ENCODE measurements around the gene DAB1. TPM values are rescaled to one million over a fixed set of nuclear protein-coding genes. Genes with fewer than 3 reads are reported as not detected.

DAB1 gene
- total and polyA plus RNA-seq, 5 donors from 2014 or later, result 0.87 to 5.1 (median 4.0) TPM

DNA sequence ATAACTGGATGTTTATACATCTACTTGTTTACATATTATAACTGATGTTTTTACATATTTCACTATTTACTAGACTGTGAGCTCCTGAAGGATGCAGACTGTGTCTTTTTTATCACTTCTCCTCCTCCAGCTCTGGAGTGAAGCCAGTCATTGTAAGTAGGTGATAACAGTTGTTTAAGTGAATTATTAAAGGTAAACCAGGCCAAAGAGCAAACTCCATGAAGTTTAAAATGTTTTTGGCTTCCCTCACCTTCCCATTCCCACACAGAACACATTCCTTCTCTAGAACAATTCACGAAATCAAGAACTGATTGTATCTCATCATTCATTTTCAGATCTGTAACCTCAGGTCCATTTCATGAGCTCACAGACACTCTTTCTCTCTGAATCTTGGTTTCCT, 98.3 kb downstream of the DAB1 start:
- Mint-ChIP-seq H3K9me3 (peaks cover 0 to 7% (median 0%) of the 10 kb centered on the region in 7 donors), H3K4me1 (peaks cover 0 to 2% (median 0%) of the 10 kb centered on the region in 4 donors), H3K4me3 (no peak overlapping the region), H3K27ac (no peak overlapping the region), H3K27me3 (no peaks in the 10 kb centered on the region), H3K36me3 (no peaks in the 10 kb centered on the region)
- DNase-seq (no peak), ATAC-seq (ENCODE audit: low read depth in 2 of 2) (no peak)
- Histone ChIP-seq H3K27me3 (ENCODE audit: control insufficient read depth, insufficient read depth, low read length) (no peaks in the 10 kb centered on the region), H3K36me3 (ENCODE audit: control insufficient read depth, insufficient read depth, low read length) (no peaks in the 10 kb centered on the region), H3K4me1 (ENCODE audit: control insufficient read depth, insufficient read depth, low read length, poor library complexity, severe bottlenecking) (no peaks in the 10 kb centered on the region), H3K9me3 (ENCODE audit: control insufficient read depth in 2 of 2, low read length in 2 of 2) (no peaks in the 10 kb centered on the region), H3K27ac (ENCODE audit: insufficient read depth, low read length, poor library complexity, severe bottlenecking) (no peak overlapping the region), H3K4me3 (ENCODE audit: low read depth, low read length) (no peak overlapping the region)

- H3K9me3 Mint-ChIP-seq, result peaks cover 0 to 7% (median 0%) of the 10 kb centered on the region in 7 donors
- ATAC-seq (ENCODE audit: low read depth in 2 of 2) (no peak), DNase-seq (no peak)
- H3K36me3 Mint-ChIP-seq, result no peaks in the 10 kb centered on the region
- no peak overlapping the region for H3K27ac Mint-ChIP-seq
- H3K4me3 Mint-ChIP-seq, result no peak overlapping the region
- H3K4me1 Mint-ChIP-seq, result peaks cover 0 to 2% (median 0%) of the 10 kb centered on the region in 4 donors
- Histone ChIP-seq H3K27me3 (ENCODE audit: control insufficient read depth, insufficient read depth, low read length) (no peaks in the 10 kb centered on the region), H3K27ac (ENCODE audit: insufficient read depth, low read length, poor library complexity, severe bottlenecking) (no peak overlapping the region), H3K4me1 (ENCODE audit: control insufficient read depth, insufficient read depth, low read length, poor library complexity, severe bottlenecking) (no peaks in the 10 kb centered on the region), H3K36me3 (ENCODE audit: control insufficient read depth, insufficient read depth, low read length) (no peaks in the 10 kb centered on the region), H3K4me3 (ENCODE audit: low read depth, low read length) (no peak overlapping the region), H3K9me3 (ENCODE audit: control insufficient read depth in 2 of 2, low read length in 2 of 2) (no peaks in the 10 kb centered on the region)
- H3K27me3 Mint-ChIP-seq, result no peaks in the 10 kb centered on the region
Measured at GRCh38 chr1:57325117-57325516, 98.7 kb downstream of the DAB1 start.

- no peak for DNase-seq
- H3K27me3 Mint-ChIP-seq, result no peaks in the 10 kb centered on the region
Measured at GRCh38 chr1:57324388-57324787, 99.5 kb downstream of the DAB1 start.

DNA sequence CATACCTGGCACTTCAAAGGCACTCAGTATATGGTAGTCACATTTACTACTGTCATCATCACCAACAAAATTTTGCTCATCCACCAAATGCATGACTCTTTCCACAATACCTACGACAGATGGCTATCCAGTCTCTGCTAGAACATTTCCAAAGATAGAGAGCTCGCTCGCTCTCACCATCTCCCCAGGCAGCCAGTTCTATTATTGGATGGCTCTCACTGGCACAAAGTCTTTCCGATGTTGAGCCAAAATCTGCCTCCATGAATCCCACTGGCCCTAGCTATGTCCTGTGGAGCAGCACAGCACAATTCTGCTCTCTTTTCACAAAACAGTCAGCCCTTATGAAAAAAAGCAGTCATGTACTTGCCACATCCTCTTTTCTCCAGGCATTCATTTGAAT, 102.1 kb downstream of the DAB1 start:
- Histone ChIP-seq H3K36me3 (ENCODE audit: control insufficient read depth, insufficient read depth, low read length) (no peaks in the 10 kb centered on the region), H3K27ac (ENCODE audit: insufficient read depth, low read length, poor library complexity, severe bottlenecking) (no peak overlapping the region), H3K4me3 (ENCODE audit: low read depth, low read length) (no peak overlapping the region), H3K9me3 (ENCODE audit: control insufficient read depth in 2 of 2, low read length in 2 of 2) (no peaks in the 10 kb centered on the region), H3K4me1 (ENCODE audit: control insufficient read depth, insufficient read depth, low read length, poor library complexity, severe bottlenecking) (no peaks in the 10 kb centered on the region), H3K27me3 (ENCODE audit: control insufficient read depth, insufficient read depth, low read length) (no peaks in the 10 kb centered on the region)
- Mint-ChIP-seq H3K27me3 (no peaks in the 10 kb centered on the region), H3K4me3 (no peak overlapping the region), H3K27ac (no peak overlapping the region), H3K4me1 (peaks cover 0 to 2% (median 0%) of the 10 kb centered on the region in 4 donors), H3K9me3 (peaks cover 0 to 7% (median 1%) of the 10 kb centered on the region in 7 donors), H3K36me3 (no peaks in the 10 kb centered on the region)
- DNase-seq, result no peak
- ATAC-seq (ENCODE audit: low read depth in 2 of 2), result no peak

More at GRCh38 chr1:57324388-57324787, 99.5 kb downstream of the DAB1 start:
- Histone ChIP-seq H3K9me3 (ENCODE audit: control insufficient read depth in 2 of 2, low read length in 2 of 2) (no peaks in the 10 kb centered on the region), H3K27ac (ENCODE audit: insufficient read depth, low read length, poor library complexity, severe bottlenecking) (no peak overlapping the region), H3K27me3 (ENCODE audit: control insufficient read depth, insufficient read depth, low read length) (no peaks in the 10 kb centered on the region), H3K4me1 (ENCODE audit: control insufficient read depth, insufficient read depth, low read length, poor library complexity, severe bottlenecking) (no peaks in the 10 kb centered on the region), H3K36me3 (ENCODE audit: control insufficient read depth, insufficient read depth, low read length) (no peaks in the 10 kb centered on the region), H3K4me3 (ENCODE audit: low read depth, low read length) (no peak overlapping the region)
- Mint-ChIP-seq H3K36me3 (no peaks in the 10 kb centered on the region), H3K27ac (no peak overlapping the region), H3K4me3 (no peak overlapping the region), H3K4me1 (peaks cover 0 to 2% (median 0%) of the 10 kb centered on the region in 4 donors), H3K9me3 (peaks cover 0 to 7% (median 0%) of the 10 kb centered on the region in 7 donors)
- no peak for ATAC-seq (ENCODE audit: low read depth in 2 of 2)

DNA sequence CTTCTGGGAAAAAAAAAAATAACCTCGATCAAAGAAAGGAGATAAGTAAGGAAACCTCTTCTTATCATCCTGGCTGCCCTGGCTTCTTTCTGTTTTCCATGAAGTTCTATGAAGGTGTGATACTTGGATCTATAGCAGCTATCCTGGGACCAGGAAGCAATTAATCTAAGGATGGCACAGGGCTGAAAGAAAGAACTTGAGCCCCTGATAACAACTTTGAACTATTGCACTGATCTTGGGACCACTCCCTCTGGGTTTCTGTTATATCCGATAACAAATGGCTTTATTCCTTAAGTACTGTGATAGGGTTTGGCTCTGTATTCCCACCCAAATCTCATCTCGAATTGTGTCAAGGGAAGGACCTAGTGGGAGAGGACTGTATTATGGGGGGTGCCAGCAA, 104.1 kb downstream of the DAB1 start:
- Histone ChIP-seq H3K4me3 (ENCODE audit: low read depth, low read length) (no peak overlapping the region), H3K9me3 (ENCODE audit: control insufficient read depth in 2 of 2, low read length in 2 of 2) (no peaks in the 10 kb centered on the region), H3K27ac (ENCODE audit: insufficient read depth, low read length, poor library complexity, severe bottlenecking) (no peak overlapping the region), H3K4me1 (ENCODE audit: control insufficient read depth, insufficient read depth, low read length, poor library complexity, severe bottlenecking) (no peaks in the 10 kb centered on the region), H3K27me3 (ENCODE audit: control insufficient read depth, insufficient read depth, low read length) (no peaks in the 10 kb centered on the region), H3K36me3 (ENCODE audit: control insufficient read depth, insufficient read depth, low read length) (no peaks in the 10 kb centered on the region)
- no peak overlapping the region for H3K27ac Mint-ChIP-seq
- peaks cover 0 to 2% (median 0%) of the 10 kb centered on the region in 4 donors for H3K4me1 Mint-ChIP-seq
- DNase-seq (no peak), ATAC-seq (ENCODE audit: low read depth in 2 of 2) (no peak)
- peaks cover 0 to 7% (median 2%) of the 10 kb centered on the region in 7 donors for H3K9me3 Mint-ChIP-seq
- no peak overlapping the region for H3K4me3 Mint-ChIP-seq
- H3K36me3 Mint-ChIP-seq, result no peaks in the 10 kb centered on the region
- no peaks in the 10 kb centered on the region for H3K27me3 Mint-ChIP-seq

DNA sequence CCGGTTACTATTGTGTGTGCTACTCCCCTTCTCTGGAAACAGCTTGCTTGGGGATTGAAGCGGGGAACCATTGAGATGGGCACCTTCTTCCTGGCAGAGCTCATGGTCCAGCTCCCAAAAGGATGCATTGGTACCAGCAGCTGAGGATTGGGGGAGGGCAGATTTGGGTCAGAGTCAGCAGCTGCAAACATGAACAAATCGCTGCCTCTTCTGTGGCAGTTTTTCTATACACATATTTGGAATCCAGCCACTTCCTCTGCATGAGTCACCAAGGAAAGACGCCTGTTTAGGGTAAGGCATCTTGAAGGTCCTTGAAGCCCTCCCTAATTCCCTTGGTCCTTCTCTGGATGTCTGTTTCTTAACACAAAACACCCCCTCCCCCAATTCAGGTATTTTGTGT, 104.7 kb downstream of the DAB1 start:
- no peak overlapping the region for H3K27ac Mint-ChIP-seq
- no peaks in the 10 kb centered on the region for H3K9me3 ChIP-seq (ENCODE audit: control insufficient read depth in 2 of 2, low read length in 2 of 2)
- H3K9me3 Mint-ChIP-seq, result peaks cover 0 to 5% (median 2%) of the 10 kb centered on the region in 7 donors
- H3K4me1 ChIP-seq (ENCODE audit: control insufficient read depth, insufficient read depth, low read length, poor library complexity, severe bottlenecking), result no peaks in the 10 kb centered on the region
- no peak overlapping the region for H3K27ac ChIP-seq (ENCODE audit: insufficient read depth, low read length, poor library complexity, severe bottlenecking)
- no peaks in the 10 kb centered on the region for H3K36me3 Mint-ChIP-seq
- H3K4me3 ChIP-seq (ENCODE audit: low read depth, low read length), result no peak overlapping the region
- H3K4me1 Mint-ChIP-seq, result no peaks in the 10 kb centered on the region
- DNase-seq (no peak), ATAC-seq (ENCODE audit: low read depth in 2 of 2) (no peak)
- H3K27me3 Mint-ChIP-seq, result no peaks in the 10 kb centered on the region
- no peak overlapping the region for H3K4me3 Mint-ChIP-seq
- no peaks in the 10 kb centered on the region for H3K36me3 ChIP-seq (ENCODE audit: control insufficient read depth, insufficient read depth, low read length)
- no peaks in the 10 kb centered on the region for H3K27me3 ChIP-seq (ENCODE audit: control insufficient read depth, insufficient read depth, low read length)

GRCh38 chr1:57316861-57317260, 107.0 kb downstream of the DAB1 start:
- peaks cover 0 to 2% (median 0%) of the 10 kb centered on the region in 7 donors for H3K9me3 Mint-ChIP-seq
- Histone ChIP-seq H3K9me3 (ENCODE audit: control insufficient read depth in 2 of 2, low read length in 2 of 2) (no peaks in the 10 kb centered on the region), H3K27me3 (ENCODE audit: control insufficient read depth, insufficient read depth, low read length) (no peaks in the 10 kb centered on the region), H3K27ac (ENCODE audit: insufficient read depth, low read length, poor library complexity, severe bottlenecking) (no peak overlapping the region), H3K36me3 (ENCODE audit: control insufficient read depth, insufficient read depth, low read length) (no peaks in the 10 kb centered on the region), H3K4me1 (ENCODE audit: control insufficient read depth, insufficient read depth, low read length, poor library complexity, severe bottlenecking) (no peaks in the 10 kb centered on the region), H3K4me3 (ENCODE audit: low read depth, low read length) (no peak overlapping the region)
- H3K36me3 Mint-ChIP-seq, result no peaks in the 10 kb centered on the region
- ATAC-seq (ENCODE audit: low read depth in 2 of 2) (no peak), DNase-seq (no peak)
- no peaks in the 10 kb centered on the region for H3K4me1 Mint-ChIP-seq
- no peak overlapping the region for H3K4me3 Mint-ChIP-seq
- H3K27me3 Mint-ChIP-seq, result no peaks in the 10 kb centered on the region
- no peak overlapping the region for H3K27ac Mint-ChIP-seq

- Histone ChIP-seq H3K4me1 (ENCODE audit: control insufficient read depth, insufficient read depth, low read length, poor library complexity, severe bottlenecking) (no peaks in the 10 kb centered on the region), H3K27me3 (ENCODE audit: control insufficient read depth, insufficient read depth, low read length) (no peaks in the 10 kb centered on the region), H3K4me3 (ENCODE audit: low read depth, low read length) (no peak overlapping the region), H3K27ac (ENCODE audit: insufficient read depth, low read length, poor library complexity, severe bottlenecking) (no peak overlapping the region), H3K36me3 (ENCODE audit: control insufficient read depth, insufficient read depth, low read length) (no peaks in the 10 kb centered on the region), H3K9me3 (ENCODE audit: control insufficient read depth in 2 of 2, low read length in 2 of 2) (no peaks in the 10 kb centered on the region)
- no peaks in the 10 kb centered on the region for H3K4me1 Mint-ChIP-seq
- ATAC-seq (ENCODE audit: low read depth in 2 of 2) (no peak), DNase-seq (no peak)
- H3K36me3 Mint-ChIP-seq, result no peaks in the 10 kb centered on the region
- no peak overlapping the region for H3K4me3 Mint-ChIP-seq
- no peaks in the 10 kb centered on the region for H3K27me3 Mint-ChIP-seq
- H3K27ac Mint-ChIP-seq, result no peak overlapping the region
- peaks cover 0 to 2% (median 0%) of the 10 kb centered on the region in 7 donors for H3K9me3 Mint-ChIP-seq
Measured at GRCh38 chr1:57316291-57316690, 107.6 kb downstream of the DAB1 start.

Measured in CD4-positive, CD25-positive, alpha-beta regulatory T cell (primary cell).